PC-9 (cell line): ENCODE results near the gene SNAPC4. TPM values are rescaled to one million over a fixed set of nuclear protein-coding genes. Genes with fewer than 3 reads are reported as not detected.

Experiments used
- BruUV-seq: library from RNA; stranded (reverse); fragments of 400-500 nt; replicated peaks from 2 replicates; lab custom pipeline; 2021; lab: Mats Ljungman, UMichigan
- CTCF ChIA-PET: fragments of 300-600 bp; sonication (Branson Sonifier 250); formaldehyde crosslinking; loops from one replicate; lab custom pipeline; 2022; ENCODE audit warnings: antibody characterized with exemption; lab: Charles Lee
- POLR2A ChIA-PET: fragments of 300-600 bp; sonication (Branson Sonifier 250); formaldehyde crosslinking; loops from one replicate; lab custom pipeline; 2022; ENCODE audit warnings: antibody characterized with exemption; ENCODE audit not compliant: unreplicated experiment; lab: Charles Lee
- DNase-seq, 2 experiments: peaks; one replicate each; pipeline versions ENCODE4 v3.0.0 to v3.0.0-alpha.2; 2015 to 2022; ENCODE audit warnings: mixed read lengths in 1 of 2
- H2AFZ ChIP-seq: fragments of 200-600 bp; sonication (generic); 2 replicates; pipeline ENCODE4 v1.8.1; 2017; ENCODE audit warnings: antibody characterized with exemption
- H3F3A ChIP-seq: fragments of 200-600 bp; sonication (generic); 2 replicates; pipeline ENCODE4 v1.8.1; 2017; ENCODE audit warnings: antibody characterized with exemption, mild to moderate bottlenecking, low read depth; ENCODE audit not compliant: insufficient read depth
- H3K27ac ChIP-seq: fragments of 200-600 bp; sonication (generic); 2 replicates; pipeline ENCODE4 v1.6.1; 2016; ENCODE audit warnings: mixed run types
- H3K27me3 ChIP-seq: fragments of 200-600 bp; sonication (generic); 2 replicates; pipeline ENCODE4 v1.6.1; 2016; ENCODE audit warnings: low read depth, mixed run types; ENCODE audit not compliant: insufficient read depth
- H3K36me3 ChIP-seq: fragments of 200-600 bp; sonication (generic); 2 replicates; pipeline ENCODE4 v1.6.1; 2016; ENCODE audit warnings: low read depth, mixed run types
- H3K4me1 ChIP-seq: fragments of 200-600 bp; sonication (generic); replicated peaks from 2 replicates; pipeline ENCODE4 v1.6.1; 2016; ENCODE audit warnings: mixed run types; ENCODE audit not compliant: insufficient read depth
- H3K4me2 ChIP-seq: fragments of 200-600 bp; sonication (generic); 2 replicates; pipeline ENCODE4 v1.6.1; 2017; ENCODE audit warnings: mixed run types
- H3K4me3 ChIP-seq: fragments of 200-600 bp; sonication (generic); 2 replicates; pipeline ENCODE4 v1.6.1; 2016; ENCODE audit warnings: mixed run types
- H3K79me2 ChIP-seq: fragments of 200-600 bp; sonication (generic); 2 replicates; pipeline ENCODE4 v1.6.1; 2017; ENCODE audit warnings: low read depth, mixed run types
- H3K9me2 ChIP-seq: fragments of 200-600 bp; sonication (generic); 2 replicates; pipeline ENCODE4 v1.8.1; 2017; ENCODE audit warnings: mild to moderate bottlenecking; ENCODE audit not compliant: insufficient read depth
- H3K9me3 ChIP-seq: fragments of 200-600 bp; sonication (generic); 2 replicates; pipeline ENCODE4 v1.8.1; 2016; ENCODE audit warnings: low read depth; ENCODE audit not compliant: insufficient read depth
- H4K20me1 ChIP-seq: fragments of 200-600 bp; sonication (generic); 2 replicates; pipeline ENCODE4 v1.8.1; 2017; ENCODE audit not compliant: insufficient read depth
- CTCF ChIP-seq: fragments of 200-600 bp; sonication (generic); conservative IDR thresholded peaks from 2 replicates; pipeline ENCODE4 v1.6.1; 2017; ENCODE audit warnings: mixed run types, antibody characterized with exemption, mild to moderate bottlenecking, moderate library complexity
- EZH2 ChIP-seq: fragments of 200-600 bp; sonication (generic); IDR thresholded peaks from 2 replicates; pipeline ENCODE4 v1.8.0; 2017; ENCODE audit warnings: antibody characterized with exemption, low read depth
- intact Hi-C: fragments of 100-400 bp; cut with micrococcal nuclease; formaldehyde crosslinking; loops from one replicate; pipeline ENCODE4 v1.10.0; 2022; ENCODE audit not compliant: unreplicated experiment
- total RNA-seq: library from RNA; stranded (reverse); gene quantifications from 2 replicates; pipeline ENCODE4 v1.2.3, GENCODE V29; 2021

Gene SNAPC4
- total RNA-seq, 1 experiment from 2014 or later: 14.4 TPM

DNA sequence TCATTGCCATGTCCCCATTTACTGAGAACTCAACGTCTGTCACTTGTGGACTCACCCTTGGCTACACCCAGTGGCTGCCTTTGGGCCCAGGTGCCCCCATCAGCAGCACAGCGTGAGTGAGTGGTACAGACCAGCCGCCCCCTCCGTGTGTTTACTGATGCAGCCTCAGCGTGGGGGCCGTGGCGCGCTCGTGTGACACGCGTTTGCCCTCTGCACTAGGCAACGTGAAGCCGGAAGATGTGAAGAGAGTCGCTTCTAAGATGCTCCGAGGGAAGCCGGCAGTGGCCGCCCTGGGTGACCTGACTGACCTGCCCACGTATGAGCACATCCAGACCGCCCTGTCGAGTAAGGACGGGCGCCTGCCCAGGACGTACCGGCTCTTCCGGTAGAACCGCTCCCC is 22.9 kb upstream of the SNAPC4 start:
- no peak overlapping the region for H3K4me3 ChIP-seq
- no TSS peak for BruUV-seq
- peaks cover 20% of the 10 kb centered on the region; the same call in 1 of the 2 replicates for H3F3A ChIP-seq
- H3K36me3 ChIP-seq: no peaks in the 10 kb centered on the region; the same call in 1 of the 2 replicates
- no peak overlapping the region for H3K27ac ChIP-seq
- H2AFZ ChIP-seq: no peak overlapping the region
- no peaks in the 10 kb centered on the region for H3K27me3 ChIP-seq
- DNase-seq: no peak
- POLR2A ChIA-PET: no interaction called here
- peaks cover 8% of the 10 kb centered on the region; the same call in 1 of the 2 replicates for H4K20me1 ChIP-seq
- no peaks in the 10 kb centered on the region for H3K9me3 ChIP-seq
- CTCF ChIA-PET: no interaction called here
- no peak overlapping the region for H3K4me2 ChIP-seq
- intact Hi-C loops: no loop called here
- no peaks in the 10 kb centered on the region for H3K4me1 ChIP-seq
- H3K79me2 ChIP-seq: no peaks in the 10 kb centered on the region
- no peaks in the 10 kb centered on the region for H3K9me2 ChIP-seq
- TF ChIP-seq CTCF (no peak), EZH2 (no peak)

DNA sequence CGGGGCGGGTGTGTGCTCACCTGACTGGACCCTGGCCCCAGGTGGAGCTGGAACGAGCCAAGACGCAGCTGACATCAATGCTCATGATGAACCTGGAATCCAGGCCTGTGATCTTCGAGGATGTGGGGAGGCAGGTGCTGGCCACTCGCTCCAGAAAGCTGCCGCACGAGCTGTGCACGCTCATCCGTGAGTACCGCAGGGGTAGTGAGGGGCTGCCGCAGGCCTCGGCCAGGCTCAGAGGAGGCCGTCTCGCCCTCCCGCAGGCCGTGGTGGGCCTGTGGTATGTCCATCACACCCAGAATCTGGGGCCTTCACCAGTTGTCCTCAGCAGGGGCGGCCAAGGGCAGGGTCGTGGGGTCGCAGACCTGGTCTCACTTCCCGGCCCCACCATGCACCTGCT is 21.8 kb upstream of the SNAPC4 start:
- BruUV-seq: no TSS peak
- no peaks in the 10 kb centered on the region; the same call in 1 of the 2 replicates for H3K36me3 ChIP-seq
- CTCF ChIA-PET: interaction anchor here (0.6 kb wide), 2 partner anchors 11 to 222 kb away, joined by 3 to 10 read pairs; no protein-coding TSS in a partner anchor

DNA sequence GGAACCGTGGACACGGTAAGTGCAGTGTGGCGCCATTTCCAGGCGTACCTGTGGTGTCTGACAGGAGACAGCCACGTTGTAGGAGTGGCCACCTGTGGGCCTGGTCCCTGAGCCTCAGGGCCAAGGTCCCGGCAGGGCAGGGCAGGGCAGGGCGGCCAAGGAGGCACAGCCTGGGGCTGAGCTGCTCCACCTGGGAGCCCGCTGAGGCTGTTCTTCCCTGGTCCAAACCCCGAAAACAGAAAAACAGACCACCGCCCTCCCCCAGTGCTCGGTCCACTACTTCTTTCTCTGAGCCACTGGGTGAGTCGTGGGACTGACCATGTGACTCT is 19.1 kb upstream of the SNAPC4 start:
- TF ChIP-seq CTCF (no peak), EZH2 (no peak)
- ChIA-PET CTCF (interaction anchor here (0.6 kb wide), 1 partner anchor 213 kb away, joined by 3 read pairs; no protein-coding TSS in a partner anchor), POLR2A (no interaction called here)
- Histone ChIP-seq H3K9me3 (no peaks in the 10 kb centered on the region), H2AFZ (no peak overlapping the region), H3K4me2 (no peak overlapping the region), H3K27ac (no peak overlapping the region), H3K27me3 (no peaks in the 10 kb centered on the region), H3K9me2 (no peaks in the 10 kb centered on the region), H3K79me2 (no peaks in the 10 kb centered on the region), H3F3A (no peaks in the 10 kb centered on the region), H3K36me3 (peaks cover under 1% of the 10 kb centered on the region; the same call in 1 of the 2 replicates), H4K20me1 (0 out of 2 replicates have a peak, but pooled peaks cover under 1% of the 10 kb centered on the region), H3K4me3 (no peak overlapping the region), H3K4me1 (no peaks in the 10 kb centered on the region)
- DNase-seq: no peak
- BruUV-seq: no TSS peak
- intact Hi-C loops: no loop called here

More for the DNA sequence above, 21.8 kb upstream of the SNAPC4 start:
- no peaks in the 10 kb centered on the region for H3K79me2 ChIP-seq
- H3K9me2 ChIP-seq: no peaks in the 10 kb centered on the region
- no peak for TF ChIP-seq CTCF
- no peak for TF ChIP-seq EZH2
- no peak overlapping the region for H3K4me2 ChIP-seq
- H3F3A ChIP-seq: peaks cover 14% of the 10 kb centered on the region; the same call in 1 of the 2 replicates
- H3K4me3 ChIP-seq: no peak overlapping the region
- DNase-seq: no peak
- H3K9me3 ChIP-seq: no peaks in the 10 kb centered on the region
- intact Hi-C loops: no loop called here
- H4K20me1 ChIP-seq: peaks cover 6% of the 10 kb centered on the region; the same call in 1 of the 2 replicates
- no peaks in the 10 kb centered on the region for H3K4me1 ChIP-seq
- no peak overlapping the region for H2AFZ ChIP-seq
- H3K27ac ChIP-seq: no peak overlapping the region
- H3K27me3 ChIP-seq: no peaks in the 10 kb centered on the region
- POLR2A ChIA-PET: no interaction called here
